Measurements from ENCODE around the gene EPM2AIP1.
"Not testable (repeated sequence)": the region's sequence is repeated elsewhere in the genome, so short reads cannot be mapped to it uniquely, and the experiment has no call there.

Gene EPM2AIP1

DNA sequence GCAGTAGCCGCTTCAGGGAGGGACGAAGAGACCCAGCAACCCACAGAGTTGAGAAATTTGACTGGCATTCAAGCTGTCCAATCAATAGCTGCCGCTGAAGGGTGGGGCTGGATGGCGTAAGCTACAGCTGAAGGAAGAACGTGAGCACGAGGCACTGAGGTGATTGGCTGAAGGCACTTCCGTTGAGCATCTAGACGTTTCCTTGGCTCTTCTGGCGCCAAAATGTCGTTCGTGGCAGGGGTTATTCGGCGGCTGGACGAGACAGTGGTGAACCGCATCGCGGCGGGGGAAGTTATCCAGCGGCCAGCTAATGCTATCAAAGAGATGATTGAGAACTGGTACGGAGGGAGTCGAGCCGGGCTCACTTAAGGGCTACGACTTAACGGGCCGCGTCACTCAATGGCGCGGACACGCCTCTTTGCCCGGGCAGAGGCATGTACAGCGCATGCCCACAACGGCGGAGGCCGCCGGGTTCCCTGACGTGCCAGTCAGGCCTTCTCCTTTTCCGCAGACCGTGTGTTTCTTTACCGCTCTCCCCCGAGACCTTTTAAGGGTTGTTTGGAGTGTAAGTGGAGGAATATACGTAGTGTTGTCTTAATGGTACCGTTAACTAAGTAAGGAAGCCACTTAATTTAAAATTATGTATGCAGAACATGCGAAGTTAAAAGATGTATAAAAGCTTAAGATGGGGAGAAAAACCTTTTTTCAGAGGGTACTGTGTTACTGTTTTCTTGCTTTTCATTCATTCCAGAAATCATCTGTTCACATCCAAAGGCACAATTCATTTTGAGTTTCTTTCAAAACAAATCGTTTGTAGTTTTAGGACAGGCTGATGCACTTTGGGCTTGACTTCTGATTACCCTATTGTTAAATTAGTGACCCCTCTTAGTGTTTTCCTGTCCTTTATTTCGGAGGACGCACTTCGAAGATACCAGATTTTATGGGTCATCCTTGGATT lies 674 bp upstream of the EPM2AIP1 start, which contains the start of gene MLH1:
MLH1 (plus strand) TSS at position 193 of the 958 bp plus-strand sequence; CDS start at position 223, 30 bp downstream.
- DNase-seq (ENCODE audit: low read depth) = peak; percentile 99

DNA sequence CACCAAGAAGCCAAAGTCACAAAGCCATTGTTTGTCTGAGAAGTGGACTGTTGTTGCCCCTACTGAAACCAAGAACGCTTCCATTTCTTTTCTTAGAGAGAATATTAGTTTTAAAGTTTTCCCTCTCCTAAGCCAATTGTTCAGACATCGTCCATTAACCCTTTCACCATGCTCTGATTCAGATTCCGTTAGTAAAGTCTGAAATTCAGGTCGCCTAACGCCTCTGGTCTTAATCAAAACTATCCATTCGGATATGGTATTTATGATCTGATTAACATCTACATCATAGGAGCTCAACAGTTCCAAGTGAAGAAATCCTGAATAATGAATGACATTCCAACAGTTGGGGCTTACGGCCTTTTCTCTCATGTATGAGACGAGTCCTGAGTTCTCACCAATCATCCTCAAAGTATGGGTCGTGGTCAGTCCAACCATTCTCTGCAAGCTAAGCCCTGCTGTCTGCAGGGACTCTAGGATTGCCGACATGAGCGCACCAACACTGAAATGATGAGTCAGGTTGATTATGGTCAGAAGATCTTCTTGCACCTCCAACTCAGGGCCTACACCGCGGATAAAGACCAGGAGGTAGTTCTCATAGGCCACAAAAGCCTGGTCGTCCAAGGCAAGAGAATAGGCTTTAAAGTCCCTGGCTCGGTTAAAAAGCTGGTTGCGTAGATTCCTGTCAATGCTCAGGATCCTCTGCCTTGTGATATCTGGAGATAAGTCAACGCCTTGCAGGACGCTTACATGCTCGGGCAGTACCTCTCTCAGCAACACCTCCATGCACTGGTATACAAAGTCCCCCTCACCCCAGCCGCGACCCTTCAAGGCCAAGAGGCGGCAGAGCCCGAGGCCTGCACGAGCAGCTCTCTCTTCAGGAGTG lies 767 bp downstream of the EPM2AIP1 start:
- DNase-seq (ENCODE audit: low read depth) = peak; percentile 4

DNA sequence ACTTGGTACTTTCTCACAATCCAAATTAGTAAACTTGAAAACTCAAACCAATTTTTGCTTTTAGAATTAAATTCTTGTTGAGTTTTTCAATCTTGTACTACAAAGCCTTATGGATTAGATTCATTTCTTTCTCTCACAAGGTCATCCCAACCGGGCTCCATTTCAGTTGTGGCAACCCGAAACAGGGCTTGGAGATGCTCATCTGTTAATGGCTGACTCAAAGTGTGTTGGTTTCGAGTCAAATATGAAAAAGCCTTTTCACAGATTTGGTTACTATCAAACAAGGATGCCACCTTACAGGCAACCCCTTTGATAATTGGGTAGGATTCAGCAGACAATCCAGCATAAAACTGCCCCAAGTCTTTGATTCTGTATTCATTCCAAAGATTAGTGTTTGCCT lies 1.8 kb downstream of the EPM2AIP1 start:
- peak; percentile 6 for DNase-seq (ENCODE audit: low read depth)

DNA sequence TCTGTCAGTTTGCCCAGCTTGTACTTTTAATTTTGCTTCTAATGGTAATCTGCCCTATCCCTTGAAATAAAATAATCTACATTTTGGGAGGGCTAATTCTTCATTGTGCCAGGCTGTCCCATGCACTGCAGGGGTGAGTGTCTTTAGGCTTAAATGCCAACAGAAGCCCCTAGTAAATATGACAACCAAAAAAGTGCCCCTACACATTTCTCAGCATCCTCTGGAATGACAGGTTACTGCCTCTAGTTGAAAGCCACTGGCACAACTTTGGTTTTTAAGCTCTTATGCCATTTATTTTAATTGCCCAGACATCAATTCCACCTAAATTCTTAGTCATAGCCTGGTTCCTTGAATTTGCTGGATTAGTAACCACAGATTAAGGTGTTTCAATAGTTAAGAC lies 3.4 kb downstream of the EPM2AIP1 start:
- no peak for DNase-seq (ENCODE audit: low read depth)

DNA sequence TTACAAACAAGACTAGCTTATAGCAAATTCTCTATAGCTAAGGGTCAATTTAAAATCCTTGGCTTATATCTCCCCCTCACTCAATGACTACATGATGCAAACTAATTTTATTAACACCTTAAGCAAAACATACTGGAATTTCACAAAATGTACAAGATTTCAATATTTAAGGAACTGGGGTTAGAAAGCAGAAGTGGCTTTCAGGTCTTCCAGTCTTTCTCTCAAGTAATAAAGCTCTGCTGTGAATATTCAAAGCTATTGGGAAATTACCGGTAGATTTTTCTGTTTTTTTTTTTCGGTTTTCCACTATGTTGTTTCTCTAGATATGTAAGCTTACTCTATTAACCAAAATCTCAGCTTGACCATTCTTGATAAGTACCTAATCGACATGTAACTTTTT lies 3.9 kb downstream of the EPM2AIP1 start:
- no peak for DNase-seq (ENCODE audit: low read depth)

DNA sequence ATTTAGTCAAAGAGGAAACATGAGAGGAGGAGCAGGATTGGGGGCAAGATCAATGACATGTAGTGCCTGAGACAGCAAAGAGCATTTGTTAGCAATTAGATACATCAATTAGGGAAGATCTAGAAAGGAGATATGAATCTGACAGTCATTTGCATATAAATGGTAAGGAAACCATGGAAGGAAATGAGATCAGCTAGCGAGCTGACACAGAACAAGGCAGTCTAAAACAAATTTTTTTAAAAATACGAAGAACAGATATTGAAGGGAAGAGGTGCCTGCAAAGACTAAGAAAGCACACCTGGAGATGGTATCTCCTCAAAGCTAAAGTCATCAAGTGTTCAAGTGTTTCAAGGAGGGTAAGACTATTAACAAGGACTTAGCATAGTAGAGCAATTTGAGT lies 4.6 kb downstream of the EPM2AIP1 start:
- DNase-seq (ENCODE audit: low read depth) = no peak

DNA sequence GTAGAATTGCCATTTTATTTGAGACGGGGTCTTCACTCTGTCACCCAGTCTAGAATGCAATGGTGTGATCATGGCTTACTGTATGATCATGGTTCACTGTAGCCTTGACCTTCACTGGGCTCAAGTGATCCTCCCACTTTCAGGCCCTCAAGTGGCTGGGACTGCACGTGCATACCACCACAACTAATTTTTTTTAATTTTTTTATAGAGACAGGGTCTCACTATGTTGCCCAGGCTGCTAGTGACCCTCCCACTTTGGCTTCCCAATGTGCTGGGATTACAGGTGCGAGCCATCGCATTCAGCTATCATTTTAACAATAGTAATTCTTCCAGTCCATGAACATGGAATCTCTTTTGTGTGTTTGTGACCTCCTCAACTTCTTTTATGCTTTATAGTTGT lies 11.9 kb downstream of the EPM2AIP1 start:
- DNase-seq (ENCODE audit: low read depth) = no peak

DNA sequence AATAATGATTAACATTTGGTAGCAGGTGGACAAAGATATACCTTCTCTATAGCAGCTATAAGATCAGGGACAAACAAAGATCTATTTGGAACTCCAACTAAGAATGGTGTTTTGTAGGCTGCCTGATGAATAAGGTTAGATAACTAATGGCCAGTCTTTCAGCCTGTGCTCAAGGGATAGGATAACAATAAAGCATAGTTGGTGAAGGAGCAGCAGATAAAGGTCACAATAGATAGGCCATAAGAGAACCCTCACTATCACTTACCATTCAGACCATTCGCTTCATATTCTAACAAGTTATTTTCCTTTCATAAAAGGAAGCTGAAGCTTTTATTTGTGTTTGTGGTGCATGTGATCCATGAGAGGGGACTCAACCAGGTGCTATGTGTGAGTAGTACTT lies 19.8 kb downstream of the EPM2AIP1 start:
- DNase-seq (ENCODE audit: low read depth) = no peak

DNA sequence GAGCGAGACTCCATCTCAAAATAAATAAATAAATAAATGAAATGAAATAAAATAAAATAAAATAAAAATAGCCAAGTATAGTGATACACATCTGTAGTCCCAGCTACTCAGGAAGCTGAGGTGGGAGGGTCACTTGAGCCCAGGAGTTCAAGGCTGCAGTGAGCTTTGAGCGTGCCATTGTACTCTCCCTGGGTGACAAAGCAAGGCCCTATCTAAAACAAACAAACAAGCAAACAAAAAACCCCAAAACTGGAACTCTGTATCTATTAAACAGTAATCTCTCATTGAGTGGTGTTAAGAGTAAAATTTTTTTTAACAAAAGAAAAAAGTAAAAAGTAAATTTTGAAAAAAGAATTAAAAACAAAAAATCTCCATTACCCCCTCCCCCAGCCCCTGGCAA lies 20.8 kb downstream of the EPM2AIP1 start:
- no peak for DNase-seq (ENCODE audit: low read depth)

DNA sequence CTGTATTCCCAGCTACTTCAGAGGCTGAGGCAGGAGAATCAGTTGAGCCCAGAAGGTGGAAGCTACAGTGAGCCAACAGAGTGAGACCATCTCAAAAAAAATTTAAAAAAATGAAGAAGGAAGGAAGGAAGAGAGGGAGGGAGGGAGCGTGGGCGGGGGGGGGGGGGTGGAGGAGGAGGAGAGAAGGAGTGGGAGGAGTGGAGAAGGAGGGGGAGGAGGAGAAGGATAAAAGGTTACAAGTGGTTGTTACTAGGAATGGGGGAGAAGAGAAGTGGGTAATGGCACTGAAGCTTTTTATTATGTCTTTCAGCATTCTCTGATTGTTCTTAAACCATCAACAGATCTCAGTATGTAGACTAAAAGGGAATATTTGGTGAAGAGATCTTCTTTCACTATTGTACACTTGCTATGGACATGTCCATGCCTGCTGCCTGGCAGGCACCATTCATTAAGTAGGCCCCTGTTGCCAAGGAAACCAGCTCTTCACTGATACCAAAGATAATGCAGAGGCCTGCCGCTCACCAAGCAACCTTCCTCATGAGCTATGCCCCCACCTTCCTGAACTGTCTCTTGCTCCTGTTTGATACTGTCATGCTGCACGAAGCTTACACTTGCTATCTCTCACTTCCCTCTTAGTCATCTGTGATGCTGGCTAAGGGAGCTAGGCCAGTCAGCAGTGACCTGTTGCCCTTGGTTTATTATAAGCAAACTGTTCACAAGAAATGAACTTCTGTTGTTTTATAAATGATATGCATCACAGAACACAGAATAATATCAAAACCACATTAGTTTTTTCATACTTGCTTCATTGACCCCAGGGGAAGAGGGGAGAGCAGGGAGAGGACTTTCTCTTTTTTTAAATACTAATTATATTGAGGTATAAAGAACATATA lies 23.1 kb downstream of the EPM2AIP1 start:
- peak; percentile 29 for DNase-seq (ENCODE audit: low read depth)

DNA sequence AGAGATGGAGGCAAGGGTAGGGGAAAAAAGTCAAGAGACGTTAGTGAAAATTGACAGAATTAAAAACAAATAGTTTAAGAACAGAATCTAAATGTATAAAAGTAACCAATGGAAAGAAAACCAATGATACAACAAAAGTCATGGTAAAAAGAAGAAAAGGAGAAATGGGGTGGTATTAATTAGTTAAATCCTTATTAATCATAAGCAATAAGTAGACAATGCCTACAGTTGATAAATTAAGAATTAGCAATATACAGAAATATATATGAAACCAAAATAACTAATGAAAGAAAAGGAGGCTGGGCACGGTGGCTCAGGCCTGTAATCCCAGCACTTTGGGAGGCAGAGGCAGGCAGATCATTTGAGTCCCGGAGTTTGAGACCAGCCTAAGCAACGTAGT lies 23.8 kb downstream of the EPM2AIP1 start:
- no peak for DNase-seq (ENCODE audit: low read depth)

DNA sequence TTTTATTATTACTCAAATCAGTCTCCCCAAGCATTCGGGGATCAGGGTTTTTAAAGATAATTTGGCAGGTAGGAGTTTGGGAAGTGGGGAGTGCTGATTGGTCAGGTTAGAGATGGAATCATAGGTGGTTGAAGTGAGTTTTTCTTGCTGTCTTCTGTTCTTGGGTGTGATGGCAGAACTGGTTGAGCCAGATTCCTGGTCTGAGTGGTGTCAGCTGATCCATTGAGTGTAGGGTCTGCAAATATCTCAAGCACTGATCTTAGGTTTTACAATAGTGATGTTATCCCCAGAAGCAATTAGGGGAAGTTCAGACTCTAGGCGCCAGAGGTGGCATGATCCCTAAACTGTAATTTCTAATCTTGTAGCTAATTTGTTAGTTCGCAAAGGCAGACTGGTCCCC lies 27.5 kb downstream of the EPM2AIP1 start:
- DNase-seq (ENCODE audit: low read depth) = no peak

DNA sequence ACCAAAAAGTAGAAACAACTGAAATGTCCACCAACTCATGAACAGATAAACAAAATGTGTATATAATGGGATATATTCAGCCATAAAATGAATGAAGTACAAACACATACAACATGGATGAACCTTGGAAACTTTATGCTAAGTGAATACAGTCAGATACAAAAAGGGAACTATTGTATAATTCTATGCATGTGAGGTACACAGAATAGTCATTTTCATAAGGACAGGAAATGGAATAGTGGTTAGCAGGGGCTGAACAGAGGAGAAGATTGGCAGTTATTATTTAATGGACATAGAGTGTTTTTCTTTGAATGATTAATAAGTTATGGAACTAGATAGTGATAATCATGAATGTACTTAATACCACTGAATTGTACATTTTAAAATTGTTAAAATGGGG lies 28.1 kb downstream of the EPM2AIP1 start:
- no peak for DNase-seq (ENCODE audit: low read depth)

DNA sequence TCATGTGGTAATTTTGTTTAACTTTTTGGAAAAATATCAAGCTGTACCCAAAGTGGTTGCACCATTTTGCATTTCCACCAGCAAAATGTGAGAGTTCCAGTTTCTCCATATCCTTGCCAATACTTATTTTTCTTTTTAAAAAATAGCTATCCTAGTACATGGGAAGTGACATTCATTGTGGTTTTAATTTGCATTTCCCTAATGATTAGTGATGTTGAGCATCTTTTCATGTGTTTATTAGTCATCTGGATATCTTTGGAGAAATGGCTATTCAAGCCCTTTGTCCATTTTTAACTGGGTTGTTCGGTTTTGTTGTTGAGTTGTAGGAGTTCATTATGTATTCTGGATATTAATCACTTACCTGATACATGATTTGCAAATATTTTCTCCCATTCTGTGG lies 28.6 kb downstream of the EPM2AIP1 start:
- DNase-seq (ENCODE audit: low read depth) = no peak

DNA sequence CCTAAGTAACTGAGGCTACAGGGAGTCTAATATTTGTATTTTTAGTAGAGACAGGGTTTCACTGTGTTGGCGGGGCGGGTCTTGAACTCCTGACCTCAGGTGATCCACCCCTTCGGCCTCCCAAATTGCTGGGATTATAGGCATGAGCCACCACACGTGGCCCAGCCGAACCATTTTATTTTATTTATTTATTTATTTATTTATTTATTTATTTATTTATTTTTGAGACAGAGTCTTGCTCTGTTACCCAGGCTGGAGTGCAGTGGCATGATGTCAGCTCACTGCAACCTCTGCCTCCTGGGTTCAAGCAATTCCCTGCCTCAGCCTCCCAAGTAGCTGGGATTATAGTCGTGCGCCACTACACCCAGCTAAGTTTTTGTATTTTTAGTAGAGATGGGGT lies 29.9 kb downstream of the EPM2AIP1 start:
- DNase-seq (ENCODE audit: low read depth) = not testable (repeated sequence)

DNA sequence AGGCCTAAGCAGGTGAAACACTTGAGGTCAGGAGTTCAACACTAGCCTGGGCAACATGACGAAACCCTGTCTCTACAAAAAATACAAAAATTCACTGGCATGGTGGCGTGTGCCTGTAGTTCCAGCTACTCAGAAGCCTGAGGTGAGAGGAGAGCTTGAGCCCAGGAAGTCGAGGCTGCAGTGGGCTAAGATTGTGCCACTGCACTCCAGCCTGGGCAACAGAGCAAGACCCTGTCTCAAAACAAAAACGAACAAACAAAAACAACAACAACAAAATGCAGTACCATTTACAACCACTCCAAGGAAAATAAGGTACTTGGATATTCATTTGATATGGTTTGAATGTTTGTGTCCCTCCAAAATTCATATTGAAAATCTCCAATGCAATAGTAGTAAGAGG lies 32.4 kb downstream of the EPM2AIP1 start:
- DNase-seq (ENCODE audit: low read depth) = no peak

DNA sequence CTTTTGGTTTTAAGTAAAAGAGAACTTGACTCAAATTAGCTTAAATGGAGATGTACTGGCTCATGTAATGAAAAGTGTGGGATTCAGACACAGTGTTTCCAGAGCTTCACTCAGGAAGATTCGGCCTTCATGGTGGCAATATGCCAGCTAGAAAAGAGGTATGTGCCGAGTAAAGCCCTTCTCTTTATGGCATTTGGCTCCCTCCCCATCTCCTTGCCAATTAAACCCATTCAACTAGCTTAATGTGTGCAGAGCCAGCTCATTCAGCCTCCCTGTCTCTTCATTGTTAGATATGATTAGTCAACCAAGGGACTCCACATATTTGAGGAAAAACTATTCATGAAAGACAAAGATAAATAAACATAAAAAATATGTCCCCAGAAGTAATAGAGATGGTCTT lies 33.1 kb downstream of the EPM2AIP1 start:
- no peak for DNase-seq (ENCODE audit: low read depth)

DNA sequence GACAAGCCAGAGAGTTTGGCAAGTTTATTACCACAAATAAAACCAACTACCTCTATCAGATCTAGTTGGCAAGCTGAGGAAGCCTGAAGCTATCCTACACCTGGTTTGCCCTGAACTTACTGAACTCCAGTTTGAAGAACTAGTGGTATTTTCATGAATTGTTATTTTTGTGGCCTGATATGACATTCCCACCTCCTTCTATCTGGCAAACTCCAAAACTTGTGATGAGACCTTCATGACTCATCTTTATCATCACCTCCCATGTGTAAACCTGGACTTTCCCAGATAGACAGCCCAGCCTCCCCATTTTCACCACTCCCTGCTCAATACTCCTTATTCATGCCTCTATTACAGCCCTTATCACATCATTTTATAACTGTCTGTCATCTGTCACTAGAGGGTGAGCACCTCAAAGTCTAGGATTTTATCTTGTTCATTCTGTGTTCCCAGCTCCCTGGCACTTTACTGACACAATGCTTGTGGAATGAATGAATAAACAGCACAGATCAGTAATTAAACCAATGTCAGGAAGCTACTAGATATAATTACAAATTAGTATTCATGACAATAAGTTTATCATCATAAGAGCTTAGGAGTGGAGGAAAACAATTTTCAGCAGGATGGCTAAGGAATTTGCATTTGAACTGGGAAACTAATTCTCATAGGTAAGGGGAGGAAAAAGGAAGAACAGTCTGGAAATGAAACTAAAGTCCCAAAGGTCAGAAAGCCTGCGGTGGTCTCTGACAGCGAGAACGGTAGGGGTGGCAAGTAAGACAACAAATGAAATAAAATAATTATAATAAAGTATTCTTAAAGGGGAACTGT lies 34.9 kb downstream of the EPM2AIP1 start:
- DNase-seq (ENCODE audit: low read depth) = peak; percentile 20

DNA sequence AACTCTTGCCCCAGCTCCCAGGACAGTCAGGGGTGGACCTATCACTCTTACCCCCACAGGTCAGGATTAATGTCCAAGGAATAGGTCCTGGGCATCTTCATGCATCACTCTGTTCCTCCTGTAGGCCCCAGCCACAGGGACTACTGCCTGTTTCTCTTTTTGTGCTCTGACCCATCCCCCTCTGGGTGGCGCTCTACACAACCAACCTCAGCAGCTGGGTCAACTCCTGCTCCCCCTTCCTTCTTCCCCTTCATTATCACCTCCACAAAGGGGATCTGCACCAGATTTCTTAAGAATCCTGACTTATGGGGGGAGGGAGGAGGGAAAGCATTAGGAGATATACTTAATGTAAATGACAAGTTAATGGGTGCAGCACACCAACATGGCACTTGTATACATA lies 35.9 kb downstream of the EPM2AIP1 start:
- DNase-seq (ENCODE audit: low read depth) = no peak

DNA sequence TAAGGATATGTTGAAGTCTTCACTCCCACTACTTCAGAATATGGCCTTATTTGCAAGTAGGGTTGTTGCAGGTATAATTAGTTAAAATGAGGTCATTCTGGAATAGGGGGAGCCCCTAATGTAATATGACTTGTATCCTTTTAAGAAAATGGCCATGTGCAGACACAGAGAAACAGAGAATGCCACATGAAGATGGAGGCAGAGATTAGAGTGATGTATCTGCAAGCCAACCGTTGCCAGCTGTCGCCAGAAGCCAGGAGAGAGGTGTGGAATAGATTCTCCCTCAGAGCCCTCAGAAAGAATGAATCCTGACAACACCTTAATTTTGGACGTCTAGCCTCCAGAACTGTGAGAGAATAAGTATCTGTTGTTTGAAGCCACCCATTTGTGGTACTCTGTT lies 36.8 kb downstream of the EPM2AIP1 start:
- DNase-seq (ENCODE audit: low read depth) = no peak

All from activated T-cell treated with anti-CD3 and anti-CD28 coated beads for 24 hours (primary cell).